ENCODE measurements around the gene SCAF1. TPM values are rescaled to one million over a fixed set of nuclear protein-coding genes. Genes with fewer than 3 reads are reported as not detected.

The SCAF1 gene
- total and polyA plus RNA-seq, 9 of the 15 experiments (the other 6 are each of a cell fraction or from before 2014, with no cell fraction given), result 0.20 to 79.0 (median 4.9) TPM

DNA sequence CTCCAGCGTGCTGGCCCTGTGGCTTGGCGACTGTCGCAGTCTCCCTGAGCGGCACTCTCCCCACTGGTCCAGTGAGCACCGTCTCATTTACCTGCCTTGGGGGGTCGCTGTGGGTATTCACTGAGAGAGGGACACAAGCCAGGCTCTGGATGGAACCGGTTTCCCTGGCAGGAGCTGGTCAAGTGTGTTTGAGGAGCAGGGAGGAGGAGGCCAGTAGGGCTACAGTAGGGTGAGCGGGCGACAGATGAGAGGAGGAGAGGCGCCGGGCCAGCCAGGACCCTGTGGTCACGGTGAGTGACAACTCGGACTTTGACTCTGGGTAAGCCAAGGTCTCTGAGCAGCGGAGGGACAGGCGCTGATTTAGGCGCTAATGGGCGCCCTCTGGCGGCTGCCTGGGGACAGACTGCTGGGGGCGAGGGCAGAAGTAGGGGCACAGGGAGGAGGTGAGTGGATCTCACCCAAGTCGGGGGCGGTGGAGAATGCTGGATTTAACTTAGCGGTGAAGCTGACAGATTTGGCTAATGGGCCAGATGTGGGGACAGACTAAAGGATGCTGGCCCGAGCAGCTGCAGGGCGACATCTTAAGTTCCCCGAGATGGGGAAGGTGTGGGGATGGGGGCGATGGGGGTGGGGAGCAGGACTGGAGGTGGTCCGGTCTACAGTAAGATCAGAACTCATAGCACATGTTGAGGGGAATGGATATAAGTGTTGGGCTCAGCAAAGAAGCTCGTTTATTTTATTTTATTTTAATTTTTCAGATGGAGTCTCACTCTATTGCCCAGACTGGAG is 30.3 kb downstream of the SCAF1 start (continued):
- TF ChIP-seq, protein P1, sequence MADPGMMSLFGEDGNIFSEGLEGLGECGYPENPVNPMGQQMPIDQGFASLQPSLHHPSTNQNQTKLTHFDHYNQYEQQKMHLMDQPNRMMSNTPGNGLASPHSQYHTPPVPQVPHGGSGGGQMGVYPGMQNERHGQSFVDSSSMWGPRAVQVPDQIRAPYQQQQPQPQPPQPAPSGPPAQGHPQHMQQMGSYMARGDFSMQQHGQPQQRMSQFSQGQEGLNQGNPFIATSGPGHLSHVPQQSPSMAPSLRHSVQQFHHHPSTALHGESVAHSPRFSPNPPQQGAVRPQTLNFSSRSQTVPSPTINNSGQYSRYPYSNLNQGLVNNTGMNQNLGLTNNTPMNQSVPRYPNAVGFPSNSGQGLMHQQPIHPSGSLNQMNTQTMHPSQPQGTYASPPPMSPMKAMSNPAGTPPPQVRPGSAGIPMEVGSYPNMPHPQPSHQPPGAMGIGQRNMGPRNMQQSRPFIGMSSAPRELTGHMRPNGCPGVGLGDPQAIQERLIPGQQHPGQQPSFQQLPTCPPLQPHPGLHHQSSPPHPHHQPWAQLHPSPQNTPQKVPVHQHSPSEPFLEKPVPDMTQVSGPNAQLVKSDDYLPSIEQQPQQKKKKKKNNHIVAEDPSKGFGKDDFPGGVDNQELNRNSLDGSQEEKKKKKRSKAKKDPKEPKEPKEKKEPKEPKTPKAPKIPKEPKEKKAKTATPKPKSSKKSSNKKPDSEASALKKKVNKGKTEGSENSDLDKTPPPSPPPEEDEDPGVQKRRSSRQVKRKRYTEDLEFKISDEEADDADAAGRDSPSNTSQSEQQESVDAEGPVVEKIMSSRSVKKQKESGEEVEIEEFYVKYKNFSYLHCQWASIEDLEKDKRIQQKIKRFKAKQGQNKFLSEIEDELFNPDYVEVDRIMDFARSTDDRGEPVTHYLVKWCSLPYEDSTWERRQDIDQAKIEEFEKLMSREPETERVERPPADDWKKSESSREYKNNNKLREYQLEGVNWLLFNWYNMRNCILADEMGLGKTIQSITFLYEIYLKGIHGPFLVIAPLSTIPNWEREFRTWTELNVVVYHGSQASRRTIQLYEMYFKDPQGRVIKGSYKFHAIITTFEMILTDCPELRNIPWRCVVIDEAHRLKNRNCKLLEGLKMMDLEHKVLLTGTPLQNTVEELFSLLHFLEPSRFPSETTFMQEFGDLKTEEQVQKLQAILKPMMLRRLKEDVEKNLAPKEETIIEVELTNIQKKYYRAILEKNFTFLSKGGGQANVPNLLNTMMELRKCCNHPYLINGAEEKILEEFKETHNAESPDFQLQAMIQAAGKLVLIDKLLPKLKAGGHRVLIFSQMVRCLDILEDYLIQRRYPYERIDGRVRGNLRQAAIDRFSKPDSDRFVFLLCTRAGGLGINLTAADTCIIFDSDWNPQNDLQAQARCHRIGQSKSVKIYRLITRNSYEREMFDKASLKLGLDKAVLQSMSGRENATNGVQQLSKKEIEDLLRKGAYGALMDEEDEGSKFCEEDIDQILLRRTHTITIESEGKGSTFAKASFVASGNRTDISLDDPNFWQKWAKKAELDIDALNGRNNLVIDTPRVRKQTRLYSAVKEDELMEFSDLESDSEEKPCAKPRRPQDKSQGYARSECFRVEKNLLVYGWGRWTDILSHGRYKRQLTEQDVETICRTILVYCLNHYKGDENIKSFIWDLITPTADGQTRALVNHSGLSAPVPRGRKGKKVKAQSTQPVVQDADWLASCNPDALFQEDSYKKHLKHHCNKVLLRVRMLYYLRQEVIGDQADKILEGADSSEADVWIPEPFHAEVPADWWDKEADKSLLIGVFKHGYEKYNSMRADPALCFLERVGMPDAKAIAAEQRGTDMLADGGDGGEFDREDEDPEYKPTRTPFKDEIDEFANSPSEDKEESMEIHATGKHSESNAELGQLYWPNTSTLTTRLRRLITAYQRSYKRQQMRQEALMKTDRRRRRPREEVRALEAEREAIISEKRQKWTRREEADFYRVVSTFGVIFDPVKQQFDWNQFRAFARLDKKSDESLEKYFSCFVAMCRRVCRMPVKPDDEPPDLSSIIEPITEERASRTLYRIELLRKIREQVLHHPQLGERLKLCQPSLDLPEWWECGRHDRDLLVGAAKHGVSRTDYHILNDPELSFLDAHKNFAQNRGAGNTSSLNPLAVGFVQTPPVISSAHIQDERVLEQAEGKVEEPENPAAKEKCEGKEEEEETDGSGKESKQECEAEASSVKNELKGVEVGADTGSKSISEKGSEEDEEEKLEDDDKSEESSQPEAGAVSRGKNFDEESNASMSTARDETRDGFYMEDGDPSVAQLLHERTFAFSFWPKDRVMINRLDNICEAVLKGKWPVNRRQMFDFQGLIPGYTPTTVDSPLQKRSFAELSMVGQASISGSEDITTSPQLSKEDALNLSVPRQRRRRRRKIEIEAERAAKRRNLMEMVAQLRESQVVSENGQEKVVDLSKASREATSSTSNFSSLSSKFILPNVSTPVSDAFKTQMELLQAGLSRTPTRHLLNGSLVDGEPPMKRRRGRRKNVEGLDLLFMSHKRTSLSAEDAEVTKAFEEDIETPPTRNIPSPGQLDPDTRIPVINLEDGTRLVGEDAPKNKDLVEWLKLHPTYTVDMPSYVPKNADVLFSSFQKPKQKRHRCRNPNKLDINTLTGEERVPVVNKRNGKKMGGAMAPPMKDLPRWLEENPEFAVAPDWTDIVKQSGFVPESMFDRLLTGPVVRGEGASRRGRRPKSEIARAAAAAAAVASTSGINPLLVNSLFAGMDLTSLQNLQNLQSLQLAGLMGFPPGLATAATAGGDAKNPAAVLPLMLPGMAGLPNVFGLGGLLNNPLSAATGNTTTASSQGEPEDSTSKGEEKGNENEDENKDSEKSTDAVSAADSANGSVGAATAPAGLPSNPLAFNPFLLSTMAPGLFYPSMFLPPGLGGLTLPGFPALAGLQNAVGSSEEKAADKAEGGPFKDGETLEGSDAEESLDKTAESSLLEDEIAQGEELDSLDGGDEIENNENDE (IDR thresholded peaks at IDR 0.05; ENCODE audit: low read depth, low read length), result no peak
- TF ChIP-seq, protein P2, sequence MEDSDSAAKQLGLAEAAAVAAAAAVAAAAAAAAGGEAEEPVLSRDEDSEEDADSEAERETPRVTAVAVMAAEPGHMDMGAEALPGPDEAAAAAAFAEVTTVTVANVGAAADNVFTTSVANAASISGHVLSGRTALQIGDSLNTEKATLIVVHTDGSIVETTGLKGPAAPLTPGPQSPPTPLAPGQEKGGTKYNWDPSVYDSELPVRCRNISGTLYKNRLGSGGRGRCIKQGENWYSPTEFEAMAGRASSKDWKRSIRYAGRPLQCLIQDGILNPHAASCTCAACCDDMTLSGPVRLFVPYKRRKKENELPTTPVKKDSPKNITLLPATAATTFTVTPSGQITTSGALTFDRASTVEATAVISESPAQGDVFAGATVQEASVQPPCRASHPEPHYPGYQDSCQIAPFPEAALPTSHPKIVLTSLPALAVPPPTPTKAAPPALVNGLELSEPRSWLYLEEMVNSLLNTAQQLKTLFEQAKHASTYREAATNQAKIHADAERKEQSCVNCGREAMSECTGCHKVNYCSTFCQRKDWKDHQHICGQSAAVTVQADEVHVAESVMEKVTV (CRISPR knock-in tag; IDR thresholded peaks at IDR 0.05), result no peak; the same call in 1 of the 2 replicates
- TF ChIP-seq POLR2G (IDR thresholded peaks at IDR 0.05; ENCODE audit: low read depth, low read length) (0 out of 2 replicates have a peak, but pooled peaks have one; percentile 61), PRMT5 (CRISPR knock-in tag; IDR thresholded peaks at IDR 0.05) (no peak), SOX6 (IDR thresholded peaks at IDR 0.05) (peak; percentile 33; the same call in 1 of the 2 replicates), TOE1 (IDR thresholded peaks at IDR 0.05; ENCODE audit: borderline replicate concordance) (peak; percentile 34; the same call in 1 of the 2 replicates), TOE1 (CRISPR knock-in tag; IDR thresholded peaks at IDR 0.05; ENCODE audit: borderline replicate concordance, low read depth) (no peak), HDGF (IDR thresholded peaks at IDR 0.05) (peak; percentile 85; the same call in 1 of the 2 replicates), DDX20 (tag; IDR thresholded peaks at IDR 0.05; ENCODE audit: low read depth) (no peak), RB1 (IDR thresholded peaks at IDR 0.05; ENCODE audit: low read depth) (peak; percentile 65), ZFP36 (IDR thresholded peaks at IDR 0.05; ENCODE audit: low read depth, low read length, partially characterized antibody) (peak; percentile 41), ZC3H11A (IDR thresholded peaks at IDR 0.05; ENCODE audit: low read depth, low read length) (no peak)
- TF ChIP-seq, protein P3, sequence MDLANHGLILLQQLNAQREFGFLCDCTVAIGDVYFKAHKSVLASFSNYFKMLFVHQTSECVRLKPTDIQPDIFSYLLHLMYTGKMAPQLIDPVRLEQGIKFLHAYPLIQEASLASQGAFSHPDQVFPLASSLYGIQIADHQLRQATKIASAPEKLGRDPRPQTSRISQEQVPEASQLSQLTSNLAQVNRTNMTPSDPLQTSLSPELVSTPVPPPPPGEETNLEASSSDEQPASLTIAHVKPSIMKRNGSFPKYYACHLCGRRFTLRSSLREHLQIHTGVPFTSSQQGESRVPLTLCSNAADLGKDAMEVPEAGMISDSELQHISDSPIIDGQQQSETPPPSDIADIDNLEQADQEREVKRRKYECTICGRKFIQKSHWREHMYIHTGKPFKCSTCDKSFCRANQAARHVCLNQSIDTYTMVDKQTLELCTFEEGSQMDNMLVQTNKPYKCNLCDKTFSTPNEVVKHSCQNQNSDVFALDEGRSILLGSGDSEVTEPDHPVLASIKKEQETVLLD (IDR thresholded peaks at IDR 0.05), result peak; percentile 72; the same call in 1 of the 2 replicates

Data from K562 (cell line).